Measurements from ENCODE around the gene PALM3. TPM values are rescaled to one million over a fixed set of nuclear protein-coding genes. Genes with fewer than 3 reads are reported as not detected.

Gene PALM3
- total RNA-seq, 4 donors from 2014 or later: 0.30 to 2.7 (median 0.53) TPM

GRCh38 chr19:14058182-14059092, 3.4 kb downstream of the PALM3 start:
- Histone ChIP-seq H3K27ac (no peak overlapping the region), H3K4me3 (peak overlapping the region in 1 of 4 donors; percentile 48), H3K36me3 (peaks cover 0 to 4% (median 0%) of the 10 kb centered on the region in 3 donors), H3K27me3 (peaks cover 2 to 62% of the 10 kb centered on the region in 2 donors), H3K9me3 (peaks cover 0 to 10% (median 0%) of the 10 kb centered on the region in 4 donors), H3K4me1 (peaks cover 0 to 22% (median 5%) of the 10 kb centered on the region in 4 donors)
- no peak for TF ChIP-seq POLR2A (IDR thresholded peaks at IDR 0.05)
- TF ChIP-seq EP300 (IDR thresholded peaks at IDR 0.05): no peak
- TF ChIP-seq CTCF (IDR thresholded peaks at IDR 0.05): no peak
- 23 to 24% methylated on average over 17 of the region's 17 CpGs for WGBS, 2 donors
- DNase-seq (ENCODE audit: low spot score in 2 of 2): no peak

GRCh38 chr19:14056741-14057356, 5.0 kb downstream of the PALM3 start:
- Histone ChIP-seq H3K4me3 (peak overlapping the region in 3 of 4 donors; percentile 18 to 48 (median 28)), H3K36me3 (peaks cover 0 to 14% (median 0%) of the 10 kb centered on the region in 3 donors), H3K27me3 (peaks cover 2 to 52% of the 10 kb centered on the region in 2 donors), H3K27ac (no peak overlapping the region), H3K4me1 (peaks cover 0 to 22% (median 5%) of the 10 kb centered on the region in 4 donors), H3K9me3 (peaks cover 0 to 17% (median 0%) of the 10 kb centered on the region in 4 donors)
- WGBS, 2 donors: 26 to 33% methylated on average over 18 to 19 of the region's 19 CpGs
- TF ChIP-seq POLR2A (IDR thresholded peaks at IDR 0.05) (no peak), EP300 (IDR thresholded peaks at IDR 0.05) (no peak), CTCF (IDR thresholded peaks at IDR 0.05) (no peak)
- DNase-seq (ENCODE audit: low spot score in 2 of 2): no peak

GRCh38 chr19:14056069-14056666, 5.7 kb downstream of the PALM3 start:
- peaks cover 0 to 22% (median 5%) of the 10 kb centered on the region in 4 donors for H3K4me1 ChIP-seq
- TF ChIP-seq EP300 (IDR thresholded peaks at IDR 0.05) (no peak), POLR2A (IDR thresholded peaks at IDR 0.05) (no peak), CTCF (IDR thresholded peaks at IDR 0.05) (no peak)
- no peak for DNase-seq (ENCODE audit: low spot score in 2 of 2)
- H3K27ac ChIP-seq: no peak overlapping the region
- peaks cover 0 to 17% (median 0%) of the 10 kb centered on the region in 4 donors for H3K9me3 ChIP-seq
- H3K36me3 ChIP-seq: peaks cover 0 to 18% (median 0%) of the 10 kb centered on the region in 3 donors
- no peak overlapping the region for H3K4me3 ChIP-seq
- 91 to 93% methylated on average over 9 of the region's 10 CpGs for WGBS, 2 donors
- peaks cover 2 to 45% of the 10 kb centered on the region in 2 donors for H3K27me3 ChIP-seq

GRCh38 chr19:14055396-14055795, 6.5 kb downstream of the PALM3 start:
- 79 to 86% methylated on average over 3 of the region's 3 CpGs for whole genome bisulfite sequencing, 2 donors
- H3K27me3 ChIP-seq: peaks cover 2 to 39% of the 10 kb centered on the region in 2 donors
- peaks cover 0 to 18% (median 0%) of the 10 kb centered on the region in 3 donors for H3K36me3 ChIP-seq
- TF ChIP-seq EP300 (IDR thresholded peaks at IDR 0.05) (no peak), POLR2A (IDR thresholded peaks at IDR 0.05) (no peak), CTCF (IDR thresholded peaks at IDR 0.05) (no peak)
- peaks cover 0 to 22% (median 5%) of the 10 kb centered on the region in 4 donors for H3K4me1 ChIP-seq
- peaks cover 0 to 17% (median 0%) of the 10 kb centered on the region in 4 donors for H3K9me3 ChIP-seq
- H3K4me3 ChIP-seq: no peak overlapping the region
- H3K27ac ChIP-seq: no peak overlapping the region
- no peak for DNase-seq (ENCODE audit: low spot score in 2 of 2)

All from tibial nerve (tissue), 4 donors.